B cell (primary cell): Measurements from ENCODE around the gene HLX. TPM values are rescaled to one million over a fixed set of nuclear protein-coding genes. Genes with fewer than 3 reads are reported as not detected.

Experiments
- ATAC-seq: fragments of 200-7000 bp; cut with Tn5 transposase; one replicate; pipeline ENCODE4 v1.10.0; 2021; ENCODE audit warnings: low read depth, mild to moderate bottlenecking, moderate number of reproducible peaks, moderate library complexity
- CTCF ChIA-PET: fragments of 350-600 bp; sonication (Branson Sonifier 250); formaldehyde crosslinking; loops from one replicate; lab custom pipeline; 2021; ENCODE audit warnings: antibody characterized with exemption, inconsistent platforms; lab: Charles Lee
- POLR2A ChIA-PET: fragments of 350-600 bp; sonication (Branson Sonifier 250); formaldehyde crosslinking; loops from one replicate; lab custom pipeline; 2021; ENCODE audit warnings: antibody characterized with exemption; lab: Charles Lee
- DNase-seq: peaks from one replicate; pipeline ENCODE4 v3.0.0; 2013
- H2AFZ ChIP-seq: 2 replicates; pipeline ENCODE4 v1.6.1; 2012; ENCODE audit warnings: mild to moderate bottlenecking, low read depth, low read length; ENCODE audit not compliant: insufficient read depth, poor library complexity, severe bottlenecking
- H3K27ac ChIP-seq, 2 donors: 1 replicate in 1 of 2; 2 replicates in 1 of 2; pipeline ENCODE4 v1.5.1; 2012 to 2013; ENCODE audit warnings: low read length in 2 of 2, mild to moderate bottlenecking in 2 of 2, moderate library complexity in 1 of 2
- H3K27me3 ChIP-seq, 4 experiments: fragments of 200-600 bp in 1 of 4; sonication (generic) in 1 of 4; replicated peaks in 1 of 4; 1 replicate in 2 of 4; 2 replicates in 2 of 4; pipeline versions ENCODE4 v1.6.1 to v1.7.0; 2013 to 2016; ENCODE audit warnings: low read length in 3 of 4, mild to moderate bottlenecking in 2 of 4, mixed read lengths in 1 of 4, moderate library complexity in 1 of 4; ENCODE audit not compliant: insufficient read depth in 4 of 4, control insufficient read depth in 3 of 4; ENCODE audit errors: control extremely low read depth in 1 of 4
- H3K36me3 ChIP-seq, 2 experiments: replicated peaks in 1 of 2; 1 replicate in 1 of 2; 2 replicates in 1 of 2; pipeline versions ENCODE4 v1.6.1 to v1.7.1; 2013; ENCODE audit warnings: low read length in 1 of 2; ENCODE audit not compliant: insufficient read depth in 2 of 2, control insufficient read depth in 1 of 2; ENCODE audit errors: control extremely low read depth in 1 of 2, extremely low read depth in 1 of 2
- H3K4me1 ChIP-seq, 2 donors: fragments of 200-600 bp in 1 of 2; sonication (generic) in 1 of 2; 1 replicate in 1 of 2; 2 replicates in 1 of 2; pipeline versions ENCODE4 v1.5.1 to v1.6.1; 2013 to 2017; ENCODE audit warnings: low read length in 2 of 2; ENCODE audit not compliant: control insufficient read depth in 2 of 2, insufficient read depth in 2 of 2
- H3K4me2 ChIP-seq: replicated peaks from 2 replicates; pipeline ENCODE3; 2012; ENCODE audit warnings: mild to moderate bottlenecking, low read depth, low read length; ENCODE audit not compliant: poor library complexity, severe bottlenecking
- H3K4me3 ChIP-seq, 5 experiments: fragments of 200-600 bp in 1 of 5; sonication (generic) in 1 of 5; 1 replicate in 3 of 5; 2 replicates in 2 of 5; pipeline versions ENCODE4 v1.5.1 to v1.7.0; 2011 to 2016; ENCODE audit warnings: low read length in 4 of 5, mild to moderate bottlenecking in 4 of 5, low read depth in 2 of 5, control low read depth in 1 of 5, moderate library complexity in 1 of 5; ENCODE audit not compliant: insufficient read depth in 1 of 5; ENCODE audit errors: control extremely low read depth in 1 of 5, extremely low read depth in 1 of 5
- H3K79me2 ChIP-seq: fragments of 200-600 bp; sonication (generic); one replicate; pipeline ENCODE4 v1.6.0; 2016; ENCODE audit warnings: low read length; ENCODE audit not compliant: control insufficient read depth, insufficient read depth
- H3K9ac ChIP-seq: fragments of 200-600 bp; sonication (generic); 2 replicates; pipeline ENCODE4 v1.6.1; 2017; ENCODE audit warnings: mild to moderate bottlenecking, low read length, moderate library complexity
- H3K9me3 ChIP-seq, 3 donors: one replicate each; pipeline versions ENCODE4 v1.6.1 to v1.7.1; 2013; ENCODE audit warnings: low read length in 2 of 3; ENCODE audit not compliant: control insufficient read depth in 2 of 3, insufficient read depth in 1 of 3; ENCODE audit errors: control extremely low read depth in 1 of 3
- H4K20me1 ChIP-seq: 2 replicates; pipeline ENCODE4 v1.6.0; 2012; ENCODE audit warnings: mild to moderate bottlenecking, low read length; ENCODE audit not compliant: insufficient read depth, control insufficient read depth, poor library complexity, severe bottlenecking
- H3K27ac Mint-ChIP-seq: one replicate; pipeline ENCODE4 v1.8.0; 2021; ENCODE audit warnings: mixed read lengths
- H3K27me3 Mint-ChIP-seq: one replicate; pipeline ENCODE4 v1.8.0; 2021; ENCODE audit warnings: mixed read lengths
- H3K4me1 Mint-ChIP-seq: one replicate; pipeline ENCODE4 v1.8.0; 2021; ENCODE audit warnings: mixed read lengths
- H3K4me3 Mint-ChIP-seq: one replicate; pipeline ENCODE4 v1.8.0; 2021; ENCODE audit warnings: mixed read lengths
- H3K9me3 Mint-ChIP-seq: one replicate; pipeline ENCODE4 v1.8.0; 2022; ENCODE audit warnings: mixed read lengths; ENCODE audit not compliant: insufficient read depth
- CTCF ChIP-seq: fragments of 200-600 bp; IDR thresholded peaks from one replicate; pipeline ENCODE4 v1.8.0; 2022; ENCODE audit warnings: antibody characterized with exemption, mild to moderate bottlenecking
- EZH2 ChIP-seq: IDR thresholded peaks from 2 replicates; pipeline ENCODE4 v1.6.1; 2012; ENCODE audit warnings: borderline replicate concordance, low read depth, mild to moderate bottlenecking, moderate library complexity, low read length; ENCODE audit not compliant: insufficient read depth, poor library complexity, severe bottlenecking
- WGBS: methylation state at CpG from one replicate; pipeline ENCODE4 v1.1.5; 2013; ENCODE audit warnings: missing lambda C conversion rate; ENCODE audit not compliant: insufficient coverage; 5-methylcytosine and 5-hydroxymethylcytosine counted together
- intact Hi-C: fragments of 100-400 bp; cut with micrococcal nuclease; formaldehyde crosslinking; loops from one replicate; pipeline ENCODE4 v1.10.0; 2022
- polyA plus RNA-seq: library from polyadenylated mRNA; depleted of rRNA; stranded (reverse); fragments of >200 nt; gene quantifications from 2 replicates; pipeline ENCODE4 v1.2.3, GENCODE V29; 2012
- total RNA-seq, 2 donors: library from RNA; stranded (reverse); fragments of 120-200 nt in 1 of 2; gene quantifications; 1 replicate in 1 of 2; 2 replicates in 1 of 2; pipeline versions ENCODE4 v1.2.3 to v1.2.4, GENCODE V29; 2013 to 2022

Gene HLX
- total and polyA plus RNA-seq, 2 donors (not counting 1 experiment from before 2014, with no cell fraction given): 3.4 to 9.1 TPM

DNA sequence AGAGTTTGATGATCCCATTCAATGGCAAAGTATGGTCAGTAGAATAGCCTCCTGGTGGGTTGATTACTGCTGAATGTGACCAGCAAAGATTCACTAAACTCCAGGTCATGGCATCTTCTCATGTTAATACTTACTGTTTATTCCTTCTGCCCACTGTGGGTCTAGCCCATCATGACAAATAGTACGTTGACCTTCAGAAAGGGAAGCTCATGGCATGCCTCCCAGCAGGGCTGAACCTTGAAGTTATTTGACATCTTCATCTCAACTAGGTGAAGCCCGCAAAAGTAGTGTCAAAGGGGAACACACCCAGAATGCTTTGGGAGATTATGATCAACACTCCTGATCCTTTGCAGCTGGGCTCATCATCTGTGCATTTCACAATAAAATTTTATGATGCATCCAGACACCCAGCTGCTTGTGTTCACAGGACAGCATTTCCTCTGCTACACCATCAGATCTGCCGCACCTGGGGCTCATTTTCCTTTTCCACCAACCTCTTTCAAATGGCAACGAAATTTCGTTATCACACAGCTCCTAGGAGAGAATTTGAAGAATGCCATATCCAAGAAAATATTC lies 49.6 kb downstream of the HLX start:
- CTCF ChIA-PET: no interaction called here
- intact Hi-C loops: no loop called here
- DNase-seq (no peak), ATAC-seq (no peak)
- Histone ChIP-seq H3K27ac (no peak overlapping the region), H3K4me2 (no peak overlapping the region), H4K20me1 (no peaks in the 10 kb centered on the region), H3K27me3 (no peaks in the 10 kb centered on the region), H3K4me3 (no peak overlapping the region), H2AFZ (no peak overlapping the region), H3K36me3 (no peaks in the 10 kb centered on the region), H3K4me1 (no peaks in the 10 kb centered on the region), H3K79me2 (no peaks in the 10 kb centered on the region), H3K9ac (no peak overlapping the region), H3K9me3 (no peaks in the 10 kb centered on the region)
- Mint-ChIP-seq H3K4me1 (peaks cover 2% of the 10 kb centered on the region), H3K4me3 (no peak overlapping the region), H3K27ac (no peak overlapping the region), H3K27me3 (peaks cover 14% of the 10 kb centered on the region), H3K9me3 (no peaks in the 10 kb centered on the region)
- WGBS: 69% methylated on average over 2 of the region's 5 CpGs
- no peak for TF ChIP-seq CTCF
- TF ChIP-seq EZH2: no peak
- POLR2A ChIA-PET: no interaction called here

DNA sequence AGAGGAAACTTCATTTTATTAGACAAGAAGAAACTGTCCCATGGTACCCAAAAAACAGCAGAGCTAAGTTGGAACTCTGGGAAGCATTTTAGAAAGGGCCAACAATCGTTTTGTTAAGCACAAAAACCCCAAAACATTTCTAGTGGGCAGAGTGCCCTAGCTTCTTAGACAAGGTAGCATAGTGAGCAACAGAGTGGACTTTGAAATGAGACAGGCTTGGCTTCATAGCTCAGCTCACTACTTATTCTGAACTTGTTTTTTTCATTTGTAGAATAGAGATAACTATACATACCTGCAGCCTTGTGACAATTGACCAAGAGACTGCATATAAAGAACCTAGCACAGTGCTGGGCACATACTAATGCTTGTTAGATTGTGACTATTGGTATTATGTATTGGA lies 50.1 kb downstream of the HLX start:
- Histone ChIP-seq H3K9me3 (no peaks in the 10 kb centered on the region), H3K4me3 (no peak overlapping the region), H3K4me1 (no peaks in the 10 kb centered on the region), H2AFZ (no peak overlapping the region), H3K27ac (no peak overlapping the region), H3K27me3 (no peaks in the 10 kb centered on the region), H3K9ac (no peak overlapping the region), H4K20me1 (no peaks in the 10 kb centered on the region), H3K79me2 (no peaks in the 10 kb centered on the region), H3K36me3 (no peaks in the 10 kb centered on the region), H3K4me2 (no peak overlapping the region)
- DNase-seq (no peak), ATAC-seq (no peak)
- intact Hi-C loops: no loop called here
- ChIA-PET POLR2A (no interaction called here), CTCF (no interaction called here)
- no peak for TF ChIP-seq CTCF
- TF ChIP-seq EZH2: no peak
- Mint-ChIP-seq H3K27me3 (peaks cover 10% of the 10 kb centered on the region), H3K27ac (no peak overlapping the region), H3K4me1 (peaks cover 2% of the 10 kb centered on the region), H3K4me3 (no peak overlapping the region), H3K9me3 (no peaks in the 10 kb centered on the region)
- WGBS: no CpG with 5 or more reads among the region's 1 CpG

Other genes with a start within 250 kb of the HLX start
- 19.5 and 21.4 TPM in 2 replicates for gene C1orf115, start 189.1 kb upstream of the HLX start, total RNA-seq
- gene C1orf115, start 189.1 kb upstream of the HLX start, polyA plus RNA-seq: 2.5 and 6.4 TPM in 2 replicates
- gene MTARC2, start 131.1 kb upstream of the HLX start, total RNA-seq: 17.2 and 22.6 TPM in 2 replicates
- 3.9 and 16.3 TPM in 2 replicates for gene MTARC2, start 131.1 kb upstream of the HLX start, polyA plus RNA-seq
- gene MTARC1, start 92.5 kb upstream of the HLX start, total RNA-seq: 2.9 and 3.8 TPM in 2 replicates
- gene MTARC1, start 92.5 kb upstream of the HLX start, polyA plus RNA-seq: 0.33 and 0.49 TPM in 2 replicates